ENCODE data around the gene EYA3.

EYA3 gene, protein sequence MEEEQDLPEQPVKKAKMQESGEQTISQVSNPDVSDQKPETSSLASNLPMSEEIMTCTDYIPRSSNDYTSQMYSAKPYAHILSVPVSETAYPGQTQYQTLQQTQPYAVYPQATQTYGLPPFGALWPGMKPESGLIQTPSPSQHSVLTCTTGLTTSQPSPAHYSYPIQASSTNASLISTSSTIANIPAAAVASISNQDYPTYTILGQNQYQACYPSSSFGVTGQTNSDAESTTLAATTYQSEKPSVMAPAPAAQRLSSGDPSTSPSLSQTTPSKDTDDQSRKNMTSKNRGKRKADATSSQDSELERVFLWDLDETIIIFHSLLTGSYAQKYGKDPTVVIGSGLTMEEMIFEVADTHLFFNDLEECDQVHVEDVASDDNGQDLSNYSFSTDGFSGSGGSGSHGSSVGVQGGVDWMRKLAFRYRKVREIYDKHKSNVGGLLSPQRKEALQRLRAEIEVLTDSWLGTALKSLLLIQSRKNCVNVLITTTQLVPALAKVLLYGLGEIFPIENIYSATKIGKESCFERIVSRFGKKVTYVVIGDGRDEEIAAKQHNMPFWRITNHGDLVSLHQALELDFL

DNA sequence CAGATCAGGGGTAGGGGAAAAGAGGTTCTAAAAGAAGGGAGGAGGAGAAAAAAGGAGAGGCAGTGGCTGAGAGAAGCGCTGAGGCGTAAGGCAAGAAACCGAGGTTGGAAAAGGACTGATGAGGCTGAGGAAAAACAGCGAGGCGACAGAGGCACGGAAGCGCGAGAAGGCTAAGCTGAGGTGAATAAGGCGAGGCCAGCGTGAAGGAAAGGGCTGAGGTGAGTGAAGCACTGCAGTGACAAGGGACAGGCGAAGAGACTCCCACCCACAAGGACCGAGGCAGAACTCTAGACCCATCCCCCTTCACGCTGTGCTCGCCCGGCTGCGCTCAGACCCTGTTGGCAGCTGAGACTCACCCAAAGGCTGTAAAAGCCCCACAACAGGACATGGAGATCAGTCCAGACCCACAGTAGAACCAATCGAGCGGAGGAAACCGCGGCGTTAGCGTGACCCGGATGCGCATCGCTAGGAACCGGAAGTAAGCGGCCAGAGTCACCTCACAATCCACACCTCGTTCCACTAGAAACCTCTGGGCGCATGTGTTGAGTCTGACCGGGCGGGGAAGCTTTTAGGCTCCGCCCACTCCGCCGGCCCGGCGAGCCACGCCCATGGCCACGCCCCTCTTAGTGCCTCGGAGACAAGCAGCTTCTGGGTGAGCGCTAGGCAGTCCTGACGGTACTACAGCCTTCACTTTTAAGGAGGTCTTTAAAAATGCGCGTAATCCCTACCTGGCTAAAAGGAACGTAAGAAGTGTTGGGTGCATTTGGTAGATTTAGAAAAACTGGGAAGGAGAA, at the start of gene EYA3:
Gene EYA3 (minus strand): TSS at position 443 of the 794 bp plus-strand sequence. CDS start 30,584 bp downstream, outside the sequence.
- DNase-seq, result peak; percentile 95 to 99 (median 98)
- intact Hi-C loops (cut with DNase I), result loop anchor here (5.0 kb wide), 1 partner anchor 231 kb away; no protein-coding TSS in a partner anchor

DNA sequence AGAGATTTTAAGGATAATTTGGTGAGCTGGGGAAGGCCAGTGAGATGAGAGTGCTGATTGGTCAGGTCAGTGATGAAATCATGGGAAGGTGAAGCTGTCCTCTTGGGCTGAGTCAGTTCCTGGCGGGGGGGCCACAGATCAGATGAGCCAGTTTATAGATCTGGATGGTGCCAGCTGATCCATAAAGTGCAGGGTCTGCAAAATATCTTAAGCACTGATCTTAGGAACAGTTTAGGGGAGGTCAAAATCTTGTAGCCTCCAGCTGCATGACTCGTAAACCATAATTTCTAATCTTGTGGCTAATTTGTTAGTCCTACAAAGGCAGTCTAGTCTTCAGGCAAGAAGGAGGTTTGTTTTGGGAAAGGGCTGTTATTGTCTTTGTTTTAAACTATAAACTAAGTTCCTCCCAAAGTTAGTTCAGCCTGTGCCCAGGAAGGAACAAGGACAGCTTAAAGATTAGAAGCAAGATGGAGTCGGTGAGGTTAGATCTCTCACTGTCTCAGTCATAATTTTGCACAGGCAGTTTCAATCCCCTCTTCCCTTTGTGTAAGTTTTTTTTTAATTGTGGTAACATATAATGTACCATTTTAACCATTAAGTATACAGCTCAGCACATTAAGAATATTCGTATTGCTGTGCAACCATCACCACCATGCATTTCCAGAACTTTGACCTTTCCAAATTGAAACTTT, 48.7 kb upstream of the EYA3 start:
- DNase-seq, result no peak
- intact Hi-C loops (cut with DNase I), result no loop called here

DNA sequence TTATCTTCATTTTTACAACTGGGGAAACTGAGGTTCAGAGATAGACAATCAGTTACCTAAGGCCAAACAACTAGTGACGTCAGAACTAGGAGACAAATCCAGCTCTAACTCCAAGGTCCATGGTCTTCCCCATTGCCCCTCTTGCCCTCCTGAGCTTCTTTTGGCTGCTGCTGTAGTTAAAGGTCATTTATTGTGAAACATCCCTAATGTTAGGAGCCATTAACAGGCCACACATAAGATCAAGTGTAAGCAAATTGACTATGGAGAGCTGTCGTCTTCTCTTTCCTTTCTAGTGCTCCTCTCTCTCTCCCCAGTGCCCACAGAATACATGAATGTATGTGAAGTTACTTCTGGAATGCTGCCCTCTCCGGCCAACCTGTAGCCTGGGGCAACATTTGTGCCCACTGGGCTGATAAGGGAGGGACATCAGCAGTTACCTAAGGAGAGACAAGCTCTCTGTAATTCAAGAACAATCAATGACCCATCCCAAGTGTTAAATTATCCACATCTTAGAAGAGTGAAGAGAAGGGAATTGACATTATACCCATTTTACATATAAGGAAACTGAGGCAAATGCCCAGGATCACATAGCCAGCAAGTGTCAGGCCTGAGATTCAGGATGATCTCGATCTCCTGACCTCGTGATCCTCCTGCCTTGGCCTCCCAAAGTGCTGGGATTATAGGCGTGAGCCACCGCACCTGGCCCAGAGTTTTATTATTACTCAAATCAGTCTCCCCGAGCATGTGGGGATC, 47.9 kb upstream of the EYA3 start:
- intact Hi-C loops (cut with DNase I), result no loop called here
- no peak for DNase-seq

DNA sequence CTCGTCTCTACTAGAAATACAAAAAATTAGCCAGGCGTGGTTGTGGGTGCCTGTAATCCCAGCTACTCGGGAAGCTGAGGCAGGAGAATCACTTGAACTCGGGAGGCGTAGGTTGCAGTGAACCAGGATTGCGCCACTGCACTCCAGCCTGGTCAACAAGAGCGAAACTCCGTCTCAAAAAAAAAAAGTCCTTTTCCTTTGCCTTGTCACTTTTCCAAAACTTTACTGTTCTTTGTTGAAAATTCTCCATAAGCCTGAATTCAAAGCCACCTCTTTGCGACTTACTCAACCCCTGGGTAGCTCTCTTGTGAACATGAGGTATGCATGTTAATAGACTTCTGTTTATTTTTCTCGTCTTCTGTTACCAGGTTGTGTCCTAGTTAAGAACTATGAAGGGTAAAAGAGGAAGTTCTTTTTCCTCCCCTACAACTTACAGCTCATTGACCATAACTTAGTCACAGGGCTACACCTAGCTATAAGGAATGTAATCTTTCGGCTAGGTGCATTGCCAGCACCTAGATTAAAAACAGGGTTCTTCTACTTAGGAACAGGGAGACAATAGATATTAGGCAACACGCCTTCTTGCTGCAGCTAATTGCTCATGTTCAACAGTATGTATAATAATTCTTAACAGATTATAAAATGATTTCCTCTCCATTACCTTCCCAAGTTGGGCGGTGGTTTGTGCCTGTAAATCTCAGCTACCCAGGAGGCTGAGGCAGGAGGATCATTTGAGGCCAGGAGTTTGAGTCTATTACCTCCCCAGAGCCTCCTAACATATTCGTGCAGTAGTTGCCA, 47.2 kb upstream of the EYA3 start:
- intact Hi-C loops (cut with DNase I), result no loop called here
- no peak for DNase-seq

DNA sequence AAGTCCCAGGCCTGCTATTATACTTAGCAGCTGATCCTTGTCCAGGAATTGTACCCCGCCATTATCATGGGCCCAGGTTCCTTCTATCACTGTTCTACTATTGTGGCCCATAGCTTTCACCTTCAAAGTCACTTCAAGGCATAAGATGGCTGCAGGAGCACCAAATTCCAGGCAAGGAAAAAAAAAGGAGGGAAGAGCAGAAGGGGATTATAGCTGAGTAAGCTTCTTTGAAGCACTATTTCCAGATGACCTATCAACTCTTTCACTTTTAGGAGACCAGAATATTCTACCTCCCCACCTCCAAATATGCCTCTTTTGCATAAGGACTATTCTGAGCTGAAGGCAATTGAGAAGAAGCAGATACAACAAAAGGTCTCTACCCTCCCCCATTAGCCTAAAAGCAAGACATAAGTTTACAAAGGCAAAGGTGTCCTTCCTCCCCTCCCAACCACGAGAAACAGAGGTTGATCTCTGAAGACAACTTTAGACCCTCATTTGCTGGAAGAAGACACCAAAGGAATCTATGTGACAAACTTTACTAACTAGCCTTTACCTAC, 46.3 kb upstream of the EYA3 start:
- no peak for DNase-seq
- intact Hi-C loops (cut with DNase I), result no loop called here

DNA sequence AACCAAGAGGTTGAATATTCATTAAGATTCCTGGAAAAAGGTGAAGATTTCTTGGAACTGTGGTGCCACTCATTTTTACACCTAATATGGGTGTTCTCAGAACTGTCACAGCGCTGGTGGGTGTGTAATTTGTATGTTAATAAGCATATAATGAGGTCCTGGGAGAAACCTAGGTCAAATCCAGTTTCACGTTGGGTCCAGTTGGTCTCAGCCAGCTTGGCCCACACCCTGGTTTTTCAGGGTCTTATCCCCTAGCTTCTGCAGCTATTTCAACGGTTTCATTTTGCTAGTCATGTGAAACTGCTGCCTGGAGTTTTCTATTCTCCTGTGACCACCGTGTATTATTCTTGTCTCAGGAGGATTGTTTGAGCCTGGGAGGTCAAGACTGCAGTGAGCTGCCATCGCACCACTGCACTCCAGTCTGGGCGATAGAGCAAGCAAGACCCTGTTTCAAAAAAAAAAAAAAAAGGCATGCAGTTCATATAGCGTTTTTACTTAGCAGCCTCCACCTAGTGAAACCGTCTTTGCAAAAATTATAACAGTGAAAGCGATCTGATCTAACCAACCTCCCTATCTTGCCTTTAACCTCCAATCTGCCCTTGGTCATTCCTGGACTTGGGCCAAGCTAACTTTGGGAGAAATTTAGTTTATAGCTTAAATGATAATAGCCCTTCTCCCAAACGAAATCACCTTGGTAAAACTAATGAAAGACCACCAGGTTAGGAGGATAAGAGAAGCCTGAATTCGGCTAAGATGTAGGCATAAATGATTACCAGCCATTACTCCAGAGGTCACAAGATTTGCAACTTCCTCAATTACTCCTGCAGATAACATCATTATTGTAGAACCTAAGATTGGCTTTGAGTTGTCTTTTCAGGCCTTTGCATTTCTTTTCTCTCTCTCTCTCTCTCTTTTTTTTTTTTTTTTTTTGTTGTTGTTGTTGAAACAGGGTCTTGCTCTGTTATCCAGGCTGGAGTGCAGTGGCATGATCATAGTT, 44.1 kb upstream of the EYA3 start:
- peak in 11 of 42 donors; percentile 19 to 66 (median 31) for DNase-seq
- intact Hi-C loops (cut with DNase I), result no loop called here

DNA sequence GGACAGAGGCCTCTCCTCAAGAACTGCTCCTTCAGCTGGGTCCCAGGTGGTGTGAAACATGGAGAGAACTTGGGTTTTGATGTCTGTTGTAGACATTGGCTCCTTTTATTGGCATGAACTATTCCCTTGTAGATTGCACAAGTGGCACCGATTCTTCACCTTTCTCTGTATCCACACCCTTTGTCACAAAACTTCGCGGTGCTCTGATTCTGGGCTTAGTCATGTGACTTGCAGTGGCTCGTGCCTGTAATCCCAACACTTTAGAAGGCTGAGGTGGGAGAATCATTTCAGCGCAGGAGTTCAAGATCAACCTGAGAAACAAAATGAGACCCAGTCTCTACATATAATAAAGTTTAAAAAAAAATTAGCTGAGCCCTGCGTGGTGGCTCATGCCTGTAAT, 42.5 kb upstream of the EYA3 start:
- intact Hi-C loops (cut with DNase I), result no loop called here
- DNase-seq, result no peak

DNA sequence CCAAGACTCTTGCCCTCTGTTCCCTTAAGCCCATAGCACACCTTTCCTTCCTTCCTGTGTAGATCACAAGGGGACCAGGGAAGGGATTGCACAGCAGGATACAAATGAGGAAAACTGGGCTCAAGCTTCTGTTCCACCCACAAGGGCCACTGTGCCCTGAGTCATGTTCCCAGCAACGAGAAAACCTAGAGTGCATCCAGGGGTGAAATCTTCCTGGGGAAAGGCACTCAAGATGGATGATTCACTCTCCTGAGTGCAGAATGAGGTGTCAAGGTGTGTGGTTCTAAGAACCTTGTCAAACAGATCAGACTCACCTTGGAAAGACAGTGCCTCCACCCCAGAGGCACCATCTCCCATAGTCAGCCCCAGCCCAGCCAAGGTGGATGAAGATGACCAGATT, 40.7 kb upstream of the EYA3 start:
- intact Hi-C loops (cut with DNase I), result no loop called here
- DNase-seq, result peak in 27 of 42 donors; percentile 6 to 79 (median 39)

DNA sequence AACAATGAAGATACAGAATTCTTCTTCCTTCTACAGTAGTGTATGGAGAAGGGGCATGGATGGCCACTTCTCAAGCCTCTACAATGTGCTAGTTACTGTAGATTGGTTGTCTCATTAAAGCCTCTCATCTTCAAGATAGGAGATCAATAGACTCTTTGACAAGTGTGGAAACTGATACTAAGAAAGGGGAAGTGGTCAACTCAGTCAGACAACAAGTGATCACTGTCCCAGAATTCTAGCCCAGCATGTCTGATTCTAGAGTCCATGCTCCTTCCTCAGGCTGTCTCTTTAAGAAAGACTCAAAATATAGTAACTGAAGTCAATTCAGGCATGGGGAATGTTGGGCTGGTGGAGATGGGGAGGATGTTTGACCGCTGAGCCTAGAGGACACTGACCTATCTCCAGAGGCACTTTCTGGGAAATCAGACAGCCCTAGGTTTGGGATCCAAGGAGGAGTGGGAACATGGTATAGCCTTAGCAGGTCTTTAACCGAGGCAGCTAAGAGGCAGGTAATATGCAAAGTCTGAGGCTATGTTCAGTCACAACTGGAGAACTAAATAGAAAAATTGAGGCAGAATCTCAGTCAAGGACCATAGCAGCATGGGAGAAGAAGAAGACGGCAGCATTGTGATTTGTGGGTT, 39.3 kb upstream of the EYA3 start:
- DNase-seq, result peak in 1 of 42 donors; percentile 16
- intact Hi-C loops (cut with DNase I), result no loop called here

DNA sequence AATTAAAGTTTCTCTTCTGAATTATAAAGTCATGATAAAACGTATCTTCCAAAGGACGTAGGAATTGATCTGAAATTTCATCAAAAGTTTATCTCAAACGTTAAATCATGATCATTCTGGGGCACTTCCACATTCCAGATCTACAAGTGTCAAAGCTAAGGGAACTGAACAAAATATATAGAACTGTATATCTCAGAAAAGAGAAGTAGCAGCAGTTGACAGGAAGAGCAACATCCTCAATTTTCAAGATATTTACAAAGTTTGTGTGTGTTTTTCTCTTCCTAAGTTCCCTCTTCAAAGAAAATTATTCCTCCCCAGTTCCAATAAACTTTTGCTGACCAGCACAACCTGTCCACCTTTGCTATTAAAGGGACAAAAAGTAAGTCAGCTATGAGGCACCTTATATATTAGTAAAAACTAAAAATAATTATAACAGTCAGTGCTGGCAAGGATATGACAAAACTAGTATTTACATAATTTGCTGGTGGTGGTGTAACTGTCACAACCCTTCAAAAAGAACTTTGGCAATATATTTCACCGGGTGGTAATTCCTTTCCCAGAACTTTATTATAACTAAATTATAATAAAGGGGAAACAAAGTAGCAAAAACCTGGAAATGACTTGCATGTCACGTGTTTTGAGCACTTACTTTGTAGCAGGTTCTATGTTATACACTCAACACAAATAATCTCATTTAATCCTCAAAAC, 38.5 kb upstream of the EYA3 start:
- DNase-seq, result no peak
- intact Hi-C loops (cut with DNase I), result no loop called here

DNA sequence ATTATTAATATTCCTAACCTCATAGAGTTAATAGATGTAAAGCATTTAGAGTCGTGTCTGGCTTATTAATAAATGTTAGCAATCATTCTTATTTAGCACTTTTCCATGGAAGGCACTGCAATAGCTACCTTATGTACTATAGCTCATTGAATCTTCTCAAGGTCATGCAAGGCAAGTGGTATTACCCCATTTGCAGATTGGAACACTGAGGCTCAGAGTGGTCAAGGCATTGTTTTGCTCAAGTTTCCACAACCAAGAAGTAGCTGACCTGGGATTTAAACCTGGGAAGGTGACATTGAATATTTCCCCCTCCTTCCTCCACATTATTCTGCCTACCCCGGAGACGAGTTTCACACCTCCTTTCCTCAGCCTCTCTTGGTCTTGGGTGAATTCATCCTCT, 37.8 kb upstream of the EYA3 start:
- intact Hi-C loops (cut with DNase I), result no loop called here
- no peak for DNase-seq

DNA sequence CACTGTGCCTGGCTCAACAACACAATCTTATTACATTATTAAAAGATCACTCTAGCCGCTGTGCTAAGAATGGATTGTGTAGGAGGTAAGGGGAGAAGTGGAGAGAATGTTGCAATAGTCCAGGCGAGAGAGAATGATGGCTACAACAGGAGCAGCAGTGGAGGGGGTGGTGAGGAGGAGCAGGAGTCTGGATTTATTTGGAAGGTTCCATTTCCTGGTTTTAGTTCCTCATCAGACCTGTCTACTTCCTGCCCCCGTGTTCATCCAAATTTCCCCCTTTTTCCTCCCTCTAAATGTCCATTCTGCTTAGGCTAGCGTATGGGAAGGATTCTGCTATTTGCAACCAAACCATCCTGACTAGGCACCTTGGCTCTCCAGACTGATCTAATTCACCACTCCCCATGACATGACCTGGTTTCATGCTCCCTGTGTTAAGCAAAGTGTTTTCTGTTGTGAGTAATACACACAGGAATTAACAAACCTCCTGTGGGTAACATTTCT, 35.1 kb upstream of the EYA3 start:
- DNase-seq, result peak in 5 of 42 donors; percentile 9 to 38 (median 11)
- intact Hi-C loops (cut with DNase I), result no loop called here

DNA sequence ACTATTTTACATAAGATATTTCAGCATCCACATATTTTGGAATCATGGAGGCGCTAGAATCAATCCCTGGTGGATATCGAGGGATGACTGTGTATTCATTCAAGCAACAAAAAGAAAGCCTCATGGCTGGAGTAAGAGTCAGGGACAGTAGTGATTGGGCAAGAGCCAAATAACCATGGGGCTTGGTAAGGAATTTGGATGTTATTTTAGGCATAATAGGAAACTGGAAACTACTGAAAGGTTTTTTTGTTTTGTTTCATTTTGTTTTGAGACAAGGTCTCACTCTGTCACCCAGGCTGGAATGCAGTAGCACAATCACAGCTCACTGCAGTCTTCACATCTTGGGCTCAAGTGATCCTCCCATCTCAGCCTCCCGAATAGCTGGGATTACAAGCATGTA, 33.8 kb upstream of the EYA3 start:
- no peak for DNase-seq
- intact Hi-C loops (cut with DNase I), result no loop called here

DNA sequence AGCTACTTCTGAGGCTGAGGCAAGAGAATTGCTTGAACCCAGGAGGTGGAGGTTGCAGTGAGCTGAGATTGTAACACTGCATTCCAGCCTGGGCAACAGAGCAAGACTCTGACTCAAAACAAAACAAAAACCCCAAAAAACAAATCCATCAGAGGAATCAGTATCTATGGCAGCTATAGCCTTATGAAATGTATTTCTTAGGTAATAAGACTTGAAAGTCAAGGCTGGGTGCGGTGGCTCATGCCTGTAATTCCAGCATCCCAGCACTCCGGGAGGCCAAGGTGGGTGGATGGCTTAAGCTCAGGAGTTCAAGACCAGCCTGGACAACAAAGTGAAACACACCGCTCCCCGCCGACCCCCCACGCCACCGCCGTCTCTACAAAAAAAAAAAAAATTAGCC, 31.1 kb upstream of the EYA3 start:
- intact Hi-C loops (cut with DNase I), result no loop called here

More for the DNA sequence above, 31.1 kb upstream of the EYA3 start:
- no peak for DNase-seq
